ENCODE measurements around the gene SHISA4. TPM values are rescaled to one million over a fixed set of nuclear protein-coding genes. Genes with fewer than 3 reads are reported as not detected.

SHISA4 gene
- total and polyA plus RNA-seq, 7 donors = 3.5 to 23.7 (median 12.7) TPM

DNA sequence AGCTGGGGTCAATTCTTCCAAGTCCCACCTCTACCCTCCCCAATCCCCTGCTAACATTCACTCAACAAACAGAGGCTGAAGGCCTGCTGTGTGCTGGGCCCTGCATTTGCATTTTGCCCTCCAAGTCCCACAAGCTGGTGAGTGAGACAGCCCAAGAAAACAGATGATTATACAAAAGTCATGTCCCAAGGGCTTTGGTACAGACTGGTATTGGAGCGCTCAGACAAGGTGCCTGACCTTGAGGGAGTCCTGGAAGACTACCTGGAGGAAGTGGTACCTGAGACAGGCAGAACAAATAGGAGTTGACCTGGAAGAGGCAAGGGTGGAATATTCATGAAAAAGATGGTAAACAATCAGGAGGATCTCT, 53.4 kb downstream of the SHISA4 start:
- H3K4me3 ChIP-seq = peak overlapping the region; percentile 73 to 82 (median 76)
- peaks cover 3 to 22% (median 6%) of the 10 kb centered on the region in 4 donors for H3K36me3 ChIP-seq
- H3K4me1 ChIP-seq = peaks cover 0 to 43% (median 38%) of the 10 kb centered on the region in 4 donors
- no peaks in the 10 kb centered on the region for H3K27me3 ChIP-seq
- no peak for DNase-seq
- intact Hi-C loops (cut with DNase I) = no loop called here
- 88 to 91% methylated on average over 1 of the region's 1 CpG for WGBS, 2 donors
- H3K9me3 ChIP-seq = no peaks in the 10 kb centered on the region
- H3K27ac ChIP-seq = peak overlapping the region; percentile 91 to 98 (median 92)
- TF ChIP-seq POLR2AphosphoS5 (IDR thresholded peaks at IDR 0.05) = peak in 1 of 4 donors; percentile 1
- TF ChIP-seq POLR2A (IDR thresholded peaks at IDR 0.05) = no peak

Small RNA genes lying within 50 kb of the gene (small RNA-seq; reads per million reads assigned to genes)
- gene MIR6739 = 0 reads per million in 3 donors

Other genes with a start within 250 kb of the SHISA4 start
- gene IPO9, start 59.7 kb upstream of the SHISA4 start, total RNA-seq = 10 to 100 TPM; 15.5 to 20.2 (median 17.9) TPM
- gene IPO9, start 59.7 kb upstream of the SHISA4 start, polyA plus RNA-seq = 10 to 100 TPM in 1 of 3 donors, 1 to 10 TPM in 2; 8.1 to 14.0 (median 8.4) TPM
- gene LMOD1, start 57.6 kb downstream of the SHISA4 start, total RNA-seq = 1,000 to 10,000 TPM in 1 of 4 donors, 100 to 1,000 TPM in 3; 633 to 1,011 (median 785) TPM
- gene LMOD1, start 57.6 kb downstream of the SHISA4 start, polyA plus RNA-seq = 10 to 100 TPM in 2 of 3 donors, 1 to 10 TPM in 1; 4.9 to 75.0 (median 15.6) TPM
- gene TIMM17A, start 66.6 kb downstream of the SHISA4 start, total RNA-seq = 10 to 100 TPM; 23.3 to 56.7 (median 38.4) TPM
- 10 to 100 TPM; 48.6 to 71.4 (median 57.7) TPM for gene TIMM17A, start 66.6 kb downstream of the SHISA4 start, polyA plus RNA-seq
- 10 to 100 TPM; 23.9 to 38.5 (median 32.0) TPM for gene RNPEP, start 93.8 kb downstream of the SHISA4 start, total RNA-seq
- 10 to 100 TPM; 59.1 to 86.5 (median 81.7) TPM for gene RNPEP, start 93.8 kb downstream of the SHISA4 start, polyA plus RNA-seq
- 1 to 10 TPM in 1 of 4 donors, under 1 TPM in 3; 0.16 to 1.8 (median 0.41) TPM for gene ELF3, start 121.7 kb downstream of the SHISA4 start, total RNA-seq
- gene ELF3, start 121.7 kb downstream of the SHISA4 start, polyA plus RNA-seq = 100 to 1,000 TPM; 560 to 665 (median 569) TPM
- under 1 TPM; under 0.01 to 0.36 (median 0.27) TPM for gene GPR37L1, start 234.0 kb downstream of the SHISA4 start, total RNA-seq
- gene GPR37L1, start 234.0 kb downstream of the SHISA4 start, polyA plus RNA-seq = 1 to 10 TPM in 1 of 3 donors, under 1 TPM in 1, not detected in 1; 0.92 to 1.8 TPM